GM19328 (cell line): ENCODE measurements around the gene LRRC8D.

Source experiments
- ATAC-seq: cut with Tn5 transposase; IDR thresholded peaks from one replicate; pipeline ENCODE4 v1.9.1; 2021; ENCODE audit warnings: mild to moderate bottlenecking, moderate library complexity; ENCODE audit not compliant: unreplicated experiment

LRRC8D gene

GRCh38 chr1:89934461-89934860 lies 113.6 kb downstream of the LRRC8D start:
- no peak for ATAC-seq

GRCh38 chr1:89935235-89935634 lies 114.4 kb downstream of the LRRC8D start:
- no peak for ATAC-seq

GRCh38 chr1:89936694-89937093 lies 115.9 kb downstream of the LRRC8D start:
- ATAC-seq = no peak

GRCh38 chr1:89938171-89939055 lies 117.6 kb downstream of the LRRC8D start:
- ATAC-seq = no peak

- ATAC-seq = no peak
Measured at GRCh38 chr1:89939059-89939570, 118.3 kb downstream of the LRRC8D start.

GRCh38 chr1:89939693-89940438 lies 119.0 kb downstream of the LRRC8D start:
- ATAC-seq = no peak

- no peak for ATAC-seq
Measured at GRCh38 chr1:89941110-89941766, 120.4 kb downstream of the LRRC8D start.

- no peak for ATAC-seq
Measured at GRCh38 chr1:89942014-89942413, 121.2 kb downstream of the LRRC8D start.

GRCh38 chr1:89942825-89943658 lies 122.2 kb downstream of the LRRC8D start:
- no peak for ATAC-seq

- no peak for ATAC-seq
Measured at GRCh38 chr1:89943846-89944781, 123.3 kb downstream of the LRRC8D start.

- peak; percentile 69 for ATAC-seq
Measured at GRCh38 chr1:89945852-89946476, 125.1 kb downstream of the LRRC8D start.

- ATAC-seq = no peak
Measured at GRCh38 chr1:89946532-89946931, 125.7 kb downstream of the LRRC8D start.

GRCh38 chr1:89948722-89949345 lies 128.0 kb downstream of the LRRC8D start:
- no peak for ATAC-seq

- no peak for ATAC-seq
Measured at GRCh38 chr1:89949991-89950624, 129.3 kb downstream of the LRRC8D start.

GRCh38 chr1:89950703-89951102 lies 129.9 kb downstream of the LRRC8D start:
- ATAC-seq = no peak

- ATAC-seq = no peak
Measured at GRCh38 chr1:89951766-89952604, 131.2 kb downstream of the LRRC8D start.

GRCh38 chr1:89952605-89953130 lies 131.8 kb downstream of the LRRC8D start:
- ATAC-seq = no peak
